Activated CD4-positive, alpha-beta T cell treated with anti-CD3 and anti-CD28 coated beads for 24 hours (primary cell): Measurements from ENCODE around the gene CHD2.

Experiments
- DNase-seq, 2 donors: peaks; one replicate each; pipeline ENCODE4 v3.0.0-alpha.2; 2020; ENCODE audit warnings: low read depth in 2 of 2

The CHD2 gene

GRCh38 chr15:92930776-92931175 is 30.7 kb downstream of the CHD2 start:
- DNase-seq = no peak

DNA sequence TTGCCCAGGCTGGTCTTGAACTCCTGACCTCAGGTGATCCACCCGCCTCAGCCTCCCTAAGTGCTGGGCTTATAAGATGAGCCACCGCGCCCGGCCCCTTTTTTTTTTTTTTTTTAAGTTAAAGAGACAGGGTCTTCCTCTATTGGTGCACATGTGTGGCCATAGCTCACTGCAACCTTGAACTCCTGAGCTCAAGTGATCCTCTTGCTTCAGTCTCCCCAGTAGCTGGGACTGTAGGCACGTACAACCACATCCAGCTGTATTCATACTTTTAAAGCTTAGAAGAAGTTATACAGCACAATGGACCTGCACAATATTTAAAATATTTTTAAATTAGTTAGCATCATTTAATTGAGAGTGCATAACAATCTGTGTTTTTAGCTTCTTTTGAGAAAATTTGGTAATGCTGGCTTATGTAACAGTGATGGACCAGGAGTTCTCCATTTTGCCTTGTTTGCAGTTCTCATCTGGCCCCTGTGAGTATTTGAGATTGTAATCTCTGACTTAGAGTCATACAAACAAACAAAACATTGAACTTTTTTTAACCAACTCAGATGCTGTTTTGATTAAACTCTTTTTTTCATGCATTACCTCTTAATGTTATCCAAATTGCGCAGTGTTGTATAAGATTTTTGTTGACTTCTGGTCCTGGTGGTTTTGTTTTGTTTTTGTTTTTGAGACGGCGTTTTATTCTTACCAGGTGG is 33.0 kb downstream of the CHD2 start:
- DNase-seq = no peak

DNA sequence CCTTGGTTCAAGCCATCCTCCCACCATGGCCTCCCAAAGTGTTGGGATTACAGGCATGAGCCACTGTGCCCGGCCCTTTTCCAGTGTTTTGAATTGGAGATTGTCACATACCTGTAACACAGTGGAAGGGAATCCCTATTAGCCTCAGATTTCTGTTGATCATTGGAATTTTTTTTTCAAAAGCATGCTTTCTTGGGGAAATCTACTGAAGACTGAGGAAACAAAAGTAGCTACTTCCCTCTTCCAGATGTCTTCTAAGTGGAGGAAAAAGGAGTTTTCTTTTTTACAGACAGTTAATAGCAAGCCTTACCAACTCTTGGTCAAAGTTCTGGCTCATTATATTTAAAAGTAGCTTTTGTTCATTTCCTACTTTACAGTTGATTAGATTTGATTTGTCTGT is 33.7 kb downstream of the CHD2 start:
- no peak for DNase-seq

DNA sequence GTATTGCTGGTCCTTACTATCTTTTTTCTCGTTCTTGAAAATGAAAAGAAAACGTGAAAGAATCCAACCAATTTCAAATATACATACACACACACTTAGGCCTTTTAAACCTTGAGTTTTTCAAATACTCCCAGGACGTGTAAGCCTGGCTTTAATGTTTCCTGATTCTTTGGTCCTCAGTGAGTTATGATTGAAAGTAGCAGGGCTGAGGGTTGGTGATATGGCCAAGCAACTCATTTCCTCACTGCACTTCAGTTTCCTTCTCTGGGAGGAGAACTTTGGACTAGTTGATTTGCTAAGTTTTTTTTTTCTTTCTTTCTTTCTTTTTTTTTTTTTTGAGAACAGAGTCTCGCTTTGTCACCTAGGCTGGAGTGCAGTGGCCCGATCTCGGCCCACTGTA is 34.6 kb downstream of the CHD2 start:
- no peak for DNase-seq

DNA sequence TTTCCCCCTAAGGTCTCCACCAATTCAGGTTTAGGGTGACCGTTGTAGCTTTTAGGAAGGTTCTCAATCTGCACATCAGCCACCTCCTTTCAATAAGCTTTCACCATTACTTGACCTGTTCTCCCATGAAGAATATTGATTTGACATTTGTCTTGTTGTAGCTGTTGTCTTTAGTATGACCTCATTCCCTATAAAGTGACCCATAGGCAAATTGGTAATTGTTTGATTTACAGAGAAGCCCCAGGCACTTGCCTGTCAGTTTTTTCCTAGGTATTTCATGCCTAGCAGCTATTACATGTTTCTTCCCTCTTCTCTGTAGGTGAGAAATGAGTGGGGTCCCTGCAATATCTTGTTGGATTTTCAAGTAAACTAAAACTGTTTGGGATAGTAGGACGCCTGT is 36.0 kb downstream of the CHD2 start:
- no peak for DNase-seq

GRCh38 chr15:92936693-92937092 is 36.6 kb downstream of the CHD2 start:
- DNase-seq = no peak

- DNase-seq = no peak
Measured at GRCh38 chr15:92937901-92938300, 37.8 kb downstream of the CHD2 start.

DNA sequence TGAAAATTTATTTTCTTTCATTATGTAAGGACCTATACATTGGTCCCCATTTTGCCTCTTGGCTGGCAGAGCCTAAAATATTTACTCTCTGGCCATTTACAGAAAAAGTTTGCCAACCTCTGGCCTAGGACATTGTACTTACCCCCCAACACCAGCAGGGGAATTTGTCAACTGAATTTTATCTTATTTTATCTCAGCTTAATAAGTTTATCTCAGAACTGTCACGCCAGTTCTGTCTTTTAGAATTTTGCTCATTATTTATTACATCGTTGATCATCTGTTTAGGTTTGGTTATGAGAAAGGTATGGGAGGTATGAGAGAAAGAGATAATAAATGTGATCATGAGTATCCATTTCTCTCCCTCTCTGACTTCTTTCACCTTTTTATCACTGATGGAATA is 38.3 kb downstream of the CHD2 start:
- DNase-seq = no peak

GRCh38 chr15:92941668-92942067 is 41.5 kb downstream of the CHD2 start:
- no peak for DNase-seq

DNA sequence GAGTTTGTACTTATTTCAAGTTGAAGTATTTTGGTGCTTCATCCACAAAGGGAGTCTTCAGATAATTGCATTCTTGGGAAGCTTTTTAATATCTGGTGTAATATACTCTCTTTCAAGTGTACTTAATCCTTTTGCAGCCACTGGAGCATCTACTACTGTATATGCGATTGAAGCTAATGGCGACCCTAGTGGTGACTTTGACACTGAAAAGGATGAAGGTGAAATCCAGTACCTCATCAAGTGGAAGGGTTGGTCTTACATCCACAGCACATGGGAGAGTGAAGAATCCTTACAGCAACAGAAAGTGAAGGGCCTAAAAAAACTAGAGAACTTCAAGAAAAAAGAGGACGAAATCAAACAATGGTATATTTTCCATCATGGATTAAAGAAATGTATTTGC is 42.6 kb downstream of the CHD2 start:
- DNase-seq = no peak

DNA sequence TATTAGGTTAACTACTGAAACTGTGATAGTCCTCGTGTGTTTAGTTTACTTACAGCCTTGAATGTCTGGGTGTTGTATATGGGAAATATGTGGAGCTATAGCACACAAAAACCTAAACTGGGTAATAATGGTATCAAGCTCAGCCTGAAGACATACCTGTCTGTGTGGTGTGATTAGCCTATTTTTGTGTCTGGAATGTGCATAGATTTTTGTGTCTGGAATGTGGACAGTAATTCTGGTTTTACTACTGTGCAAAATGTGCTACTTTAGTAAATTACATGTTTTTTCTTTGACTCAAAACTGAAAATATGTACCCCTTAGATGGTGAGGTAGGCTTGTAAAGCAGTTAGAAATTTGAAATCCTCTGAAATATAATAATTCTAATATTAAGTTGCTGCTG is 43.5 kb downstream of the CHD2 start:
- DNase-seq = no peak

DNA sequence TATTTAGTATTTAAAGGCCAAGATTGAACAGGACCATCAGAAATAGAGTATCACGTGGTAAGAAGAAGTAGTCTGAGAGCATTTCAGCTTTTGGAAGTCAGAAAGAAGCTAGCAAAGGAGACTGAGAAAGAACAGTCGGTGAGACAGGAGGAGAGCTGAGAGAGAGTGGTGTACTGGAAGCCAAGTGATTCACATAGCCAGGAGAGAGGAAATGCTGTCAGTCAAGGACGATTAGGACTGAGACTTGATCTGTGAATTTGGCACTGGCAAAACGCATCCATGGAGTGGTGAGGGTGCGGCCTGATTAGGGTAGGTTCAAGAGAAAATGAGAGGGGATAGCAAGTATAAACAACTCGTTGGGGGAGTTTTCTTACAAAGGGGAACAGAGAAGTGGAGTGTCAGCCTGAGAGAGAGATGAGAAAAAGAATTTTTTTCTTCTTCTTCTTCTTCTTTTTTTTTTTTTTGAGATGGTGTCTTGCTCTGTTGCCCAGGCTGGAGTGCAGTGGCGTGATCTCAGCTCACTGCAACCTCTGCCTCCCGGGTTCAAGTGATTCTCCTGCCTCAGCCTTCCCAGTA is 44.9 kb downstream of the CHD2 start:
- DNase-seq = no peak

GRCh38 chr15:92947071-92947730 is 47.1 kb downstream of the CHD2 start:
- DNase-seq = no peak

DNA sequence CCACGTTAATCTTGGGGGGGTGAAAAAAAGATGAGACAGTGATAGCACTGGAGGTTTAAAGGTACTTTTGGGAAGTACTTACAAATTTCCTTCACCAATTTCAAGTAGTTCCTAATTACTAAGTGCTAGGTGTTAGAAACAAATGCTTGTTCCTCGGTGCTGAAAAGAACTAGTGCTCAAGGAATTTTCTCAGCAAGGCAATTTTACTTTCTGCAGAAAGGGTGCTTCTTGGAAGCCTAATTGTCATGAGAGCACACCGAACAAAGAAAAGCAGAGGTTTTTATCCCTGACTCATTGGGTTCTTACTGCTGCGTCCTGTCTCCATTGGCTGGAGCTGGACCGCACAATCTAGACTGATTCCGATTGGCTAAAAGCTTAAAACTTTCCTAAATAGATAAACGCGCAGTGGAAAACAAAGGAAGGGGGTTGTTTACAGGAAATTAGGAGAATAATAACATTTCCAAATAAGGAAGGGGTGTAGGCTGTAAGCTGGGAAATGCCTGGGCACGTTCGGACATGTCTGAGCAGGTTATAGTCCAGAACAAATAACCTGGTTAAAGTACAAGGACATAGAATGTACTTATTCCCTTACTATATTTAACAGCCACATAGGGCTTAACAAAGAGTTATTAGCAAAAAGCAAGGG is 49.6 kb downstream of the CHD2 start:
- DNase-seq = no peak

- DNase-seq = no peak
Measured at GRCh38 chr15:92951800-92952457, 51.8 kb downstream of the CHD2 start.

DNA sequence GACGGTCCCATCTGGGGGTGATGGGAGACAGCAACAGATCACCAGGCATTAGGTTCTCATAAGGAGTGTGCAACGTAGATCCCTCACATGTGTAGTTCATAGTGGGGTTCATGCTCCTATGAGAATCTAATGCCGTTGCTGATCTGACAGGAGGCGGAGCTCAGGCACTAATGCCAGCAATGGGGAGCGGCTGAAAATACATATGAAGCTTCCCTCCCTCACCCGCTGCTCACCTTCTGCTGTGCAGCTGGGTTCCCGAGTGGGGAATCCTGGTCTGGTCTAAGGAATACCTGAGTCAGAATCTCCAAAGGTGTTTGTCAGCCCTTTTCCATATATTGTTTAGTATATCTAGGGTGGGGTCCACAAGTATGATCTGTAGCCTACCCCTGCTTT is 52.3 kb downstream of the CHD2 start:
- no peak for DNase-seq

DNA sequence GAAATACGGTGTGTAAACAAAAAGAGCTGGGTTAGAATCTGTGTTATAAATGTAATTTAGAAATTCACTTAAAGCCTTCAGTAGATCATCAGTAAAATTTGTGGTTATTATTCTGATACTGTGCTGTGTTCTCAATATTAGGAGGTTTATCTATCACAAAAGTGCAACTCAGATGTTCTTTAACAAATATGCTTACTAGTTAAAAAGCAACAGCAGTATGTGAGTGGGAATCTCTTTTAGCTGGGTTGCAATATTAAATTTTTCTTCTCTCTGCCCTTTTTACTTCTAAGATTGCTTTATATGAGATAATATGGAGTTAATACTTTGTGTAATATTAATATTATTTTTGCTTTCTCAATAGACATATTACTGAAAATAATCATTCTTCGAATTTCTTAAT is 53.4 kb downstream of the CHD2 start:
- DNase-seq = no peak

GRCh38 chr15:92954002-92954401 is 53.9 kb downstream of the CHD2 start:
- DNase-seq = no peak

DNA sequence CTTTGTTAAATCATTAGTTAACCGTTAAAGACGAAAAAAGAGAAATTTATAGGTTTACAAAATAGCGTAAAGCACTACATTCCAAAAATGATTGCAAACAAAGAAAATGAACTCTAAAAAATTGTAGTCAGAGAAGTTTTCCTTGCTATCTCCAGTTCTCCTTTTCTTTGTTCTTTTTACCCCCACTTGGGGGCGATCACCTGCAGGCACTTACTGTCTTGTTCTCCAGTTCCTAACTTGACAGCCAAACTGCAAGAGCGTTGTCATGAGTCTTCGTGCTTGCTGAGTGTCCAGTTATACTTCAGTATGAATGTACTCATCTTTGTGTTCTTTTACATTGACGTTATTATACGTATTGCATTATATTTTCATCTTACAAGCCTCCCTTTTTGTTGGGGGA is 54.5 kb downstream of the CHD2 start:
- no peak for DNase-seq

GRCh38 chr15:92955706-92956105 is 55.6 kb downstream of the CHD2 start:
- no peak for DNase-seq

- DNase-seq = peak; percentile 12 to 40
Measured at GRCh38 chr15:92958105-92958504, 58.0 kb downstream of the CHD2 start.

GRCh38 chr15:92959219-92959618 is 59.1 kb downstream of the CHD2 start:
- DNase-seq = no peak
